Ascending aorta (tissue), 2 donors: ENCODE data around the gene NGFR. TPM values are rescaled to one million over a fixed set of nuclear protein-coding genes. Genes with fewer than 3 reads are reported as not detected.

ENCODE experiments used
- DNase-seq, 2 donors: peaks; one replicate each; pipeline ENCODE4 v3.0.0-alpha.2; 2019; ENCODE audit warnings: low spot score in 2 of 2
- H3K27ac ChIP-seq, 2 donors: fragments of 200-600 bp; sonication (generic); one replicate each; pipeline ENCODE4 v1.5.1; 2016 to 2017; ENCODE audit warnings: mild to moderate bottlenecking in 1 of 2
- H3K27me3 ChIP-seq: fragments of 200-600 bp; sonication (generic); one replicate; pipeline ENCODE4 v1.5.1; 2017
- H3K36me3 ChIP-seq, 2 donors: fragments of 200-600 bp; sonication (generic); one replicate each; pipeline ENCODE4 v1.5.1; 2016
- H3K4me1 ChIP-seq, 2 donors: fragments of 200-600 bp; sonication (generic); one replicate each; pipeline ENCODE4 v1.5.1; 2016 to 2017; ENCODE audit warnings: mild to moderate bottlenecking in 1 of 2
- H3K4me3 ChIP-seq, 2 donors: fragments of 200-600 bp; sonication (generic); one replicate each; pipeline ENCODE4 v1.5.1; 2016 to 2017; ENCODE audit warnings: mild to moderate bottlenecking in 1 of 2
- H3K9me3 ChIP-seq, 2 donors: fragments of 200-600 bp; sonication (generic); one replicate each; pipeline ENCODE4 v1.5.1; 2016
- intact Hi-C: fragments of 100-400 bp; cut with DNase I; formaldehyde crosslinking; loops from one replicate; pipeline ENCODE4 v1.15.1; 2023
- total RNA-seq: library from RNA; depleted of rRNA; stranded (reverse); fragments of >200 nt; gene quantifications from one replicate; pipeline ENCODE4 v1.1.0, GENCODE V29; 2016
- TF ChIP-seq, protein P1 (sequence below), 3 experiments: fragments of 200-600 bp in 2 of 3; fragments of 450-650 bp in 1 of 3; sonication (generic) in 2 of 3; IDR thresholded peaks; one replicate each; pipeline ENCODE4 v1.5.1; 2016 to 2019; ENCODE audit warnings: antibody characterized with exemption in 3 of 3, mild to moderate bottlenecking in 1 of 3, moderate library complexity in 1 of 3

NGFR gene
- total RNA-seq, 1 donor from 2014 or later: 53.0 TPM

DNA sequence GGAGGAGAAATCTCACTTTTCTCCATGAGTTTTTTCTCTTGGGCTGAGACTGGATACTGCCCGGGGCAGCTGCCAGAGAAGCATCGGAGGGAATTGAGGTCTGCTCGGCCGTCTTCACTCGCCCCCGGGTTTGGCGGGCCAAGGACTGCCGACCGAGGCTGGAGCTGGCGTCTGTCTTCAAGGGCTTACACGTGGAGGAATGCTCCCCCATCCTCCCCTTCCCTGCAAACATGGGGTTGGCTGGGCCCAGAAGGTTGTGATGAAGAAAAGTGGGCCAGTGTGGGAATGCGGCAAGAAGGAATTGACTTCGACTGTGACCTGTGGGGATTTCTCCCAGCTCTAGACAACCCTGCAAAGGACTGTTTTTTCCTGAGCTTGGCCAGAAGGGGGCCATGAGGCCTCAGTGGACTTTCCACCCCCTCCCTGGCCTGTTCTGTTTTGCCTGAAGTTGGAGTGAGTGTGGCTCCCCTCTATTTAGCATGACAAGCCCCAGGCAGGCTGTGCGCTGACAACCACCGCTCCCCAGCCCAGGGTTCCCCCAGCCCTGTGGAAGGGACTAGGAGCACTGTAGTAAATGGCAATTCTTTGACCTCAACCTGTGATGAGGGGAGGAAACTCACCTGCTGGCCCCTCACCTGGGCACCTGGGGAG lies 19.1 kb downstream of the NGFR start:
- peak overlapping the region in 1 of 2 donors; percentile 4 for H3K4me3 ChIP-seq
- intact Hi-C loops: no loop called here

DNA sequence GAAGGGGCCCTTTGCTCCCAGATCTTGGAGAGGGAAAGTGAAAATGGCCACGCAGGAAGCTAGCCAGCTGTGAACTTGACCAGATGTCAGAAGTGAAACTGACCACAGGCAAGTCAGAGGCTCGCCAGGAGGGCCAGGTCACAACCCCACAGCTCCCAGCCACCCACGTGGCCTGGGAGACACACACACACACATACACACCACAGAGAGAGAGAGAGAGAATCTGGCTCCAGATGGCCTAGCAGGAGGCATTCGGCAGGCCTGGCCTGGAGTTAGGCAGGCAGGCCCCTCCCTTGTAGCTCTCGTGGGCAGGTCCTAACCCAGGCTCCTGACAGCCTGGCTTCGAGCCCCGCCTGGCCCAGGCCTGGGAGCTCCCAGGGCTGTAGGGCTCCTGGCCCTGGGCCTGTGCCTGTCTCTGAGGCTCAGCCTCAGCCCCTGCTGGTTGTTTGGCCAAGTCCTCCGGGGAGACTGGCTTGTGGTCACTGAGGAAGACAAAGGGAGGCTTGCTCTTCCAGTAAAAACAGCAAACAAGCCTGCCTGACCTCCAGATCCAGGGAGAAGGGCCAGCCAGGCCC lies 20.2 kb downstream of the NGFR start:
- Histone ChIP-seq H3K9me3 (no peaks in the 10 kb centered on the region), H3K4me1 (peaks cover 15 to 19% of the 10 kb centered on the region in 2 donors), H3K27ac (peak overlapping the region; percentile 84 to 90), H3K27me3 (peaks cover 3% of the 10 kb centered on the region), H3K4me3 (peak overlapping the region in 1 of 2 donors; percentile 4), H3K36me3 (no peaks in the 10 kb centered on the region)
- peak; percentile 71 to 94 for DNase-seq
- intact Hi-C loops: loop anchor here (1.0 kb wide), 1 partner anchor 20 kb away; the partner anchor contains the start of gene NGFR
- TF ChIP-seq, protein P1, sequence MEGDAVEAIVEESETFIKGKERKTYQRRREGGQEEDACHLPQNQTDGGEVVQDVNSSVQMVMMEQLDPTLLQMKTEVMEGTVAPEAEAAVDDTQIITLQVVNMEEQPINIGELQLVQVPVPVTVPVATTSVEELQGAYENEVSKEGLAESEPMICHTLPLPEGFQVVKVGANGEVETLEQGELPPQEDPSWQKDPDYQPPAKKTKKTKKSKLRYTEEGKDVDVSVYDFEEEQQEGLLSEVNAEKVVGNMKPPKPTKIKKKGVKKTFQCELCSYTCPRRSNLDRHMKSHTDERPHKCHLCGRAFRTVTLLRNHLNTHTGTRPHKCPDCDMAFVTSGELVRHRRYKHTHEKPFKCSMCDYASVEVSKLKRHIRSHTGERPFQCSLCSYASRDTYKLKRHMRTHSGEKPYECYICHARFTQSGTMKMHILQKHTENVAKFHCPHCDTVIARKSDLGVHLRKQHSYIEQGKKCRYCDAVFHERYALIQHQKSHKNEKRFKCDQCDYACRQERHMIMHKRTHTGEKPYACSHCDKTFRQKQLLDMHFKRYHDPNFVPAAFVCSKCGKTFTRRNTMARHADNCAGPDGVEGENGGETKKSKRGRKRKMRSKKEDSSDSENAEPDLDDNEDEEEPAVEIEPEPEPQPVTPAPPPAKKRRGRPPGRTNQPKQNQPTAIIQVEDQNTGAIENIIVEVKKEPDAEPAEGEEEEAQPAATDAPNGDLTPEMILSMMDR (IDR thresholded peaks at IDR 0.05): peak; percentile 11 to 42 (median 16)

More for the DNA sequence above, 19.1 kb downstream of the NGFR start:
- peaks cover 3% of the 10 kb centered on the region for H3K27me3 ChIP-seq
- peaks cover 15 to 19% of the 10 kb centered on the region in 2 donors for H3K4me1 ChIP-seq
- peak overlapping the region; percentile 84 to 90 for H3K27ac ChIP-seq
- no peak for DNase-seq
- no peaks in the 10 kb centered on the region for H3K36me3 ChIP-seq
- TF ChIP-seq, protein P1 (IDR thresholded peaks at IDR 0.05): peak in 2 of 3 experiments; percentile 9 to 21
- H3K9me3 ChIP-seq: no peaks in the 10 kb centered on the region

DNA sequence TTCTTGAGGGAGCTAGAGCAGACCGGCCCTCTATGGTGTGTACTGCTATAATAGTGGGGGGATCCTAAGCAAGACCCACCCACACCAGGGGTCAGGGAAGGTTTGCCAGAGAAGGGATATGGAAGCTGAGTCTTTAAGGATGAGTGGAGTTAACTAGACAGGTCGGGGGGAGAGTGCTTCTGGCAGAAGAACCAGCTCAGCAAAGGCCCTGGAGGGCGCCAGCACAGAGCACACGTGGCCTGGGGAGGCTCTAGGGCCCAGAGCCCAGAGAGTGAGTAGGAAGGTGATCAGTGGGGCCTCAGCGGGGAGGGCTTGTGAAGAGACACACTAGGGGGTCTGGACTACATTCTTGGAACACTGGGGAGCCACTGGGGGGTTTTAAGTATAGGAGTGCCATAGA lies 21.1 kb downstream of the NGFR start:
- Histone ChIP-seq H3K36me3 (no peaks in the 10 kb centered on the region), H3K27me3 (peaks cover 3% of the 10 kb centered on the region), H3K27ac (peak overlapping the region; percentile 84 to 90), H3K4me1 (peaks cover 15 to 19% of the 10 kb centered on the region in 2 donors), H3K4me3 (no peak overlapping the region), H3K9me3 (no peaks in the 10 kb centered on the region)
- TF ChIP-seq, protein P1 (IDR thresholded peaks at IDR 0.05): no peak
- intact Hi-C loops: no loop called here
- DNase-seq: no peak

DNA sequence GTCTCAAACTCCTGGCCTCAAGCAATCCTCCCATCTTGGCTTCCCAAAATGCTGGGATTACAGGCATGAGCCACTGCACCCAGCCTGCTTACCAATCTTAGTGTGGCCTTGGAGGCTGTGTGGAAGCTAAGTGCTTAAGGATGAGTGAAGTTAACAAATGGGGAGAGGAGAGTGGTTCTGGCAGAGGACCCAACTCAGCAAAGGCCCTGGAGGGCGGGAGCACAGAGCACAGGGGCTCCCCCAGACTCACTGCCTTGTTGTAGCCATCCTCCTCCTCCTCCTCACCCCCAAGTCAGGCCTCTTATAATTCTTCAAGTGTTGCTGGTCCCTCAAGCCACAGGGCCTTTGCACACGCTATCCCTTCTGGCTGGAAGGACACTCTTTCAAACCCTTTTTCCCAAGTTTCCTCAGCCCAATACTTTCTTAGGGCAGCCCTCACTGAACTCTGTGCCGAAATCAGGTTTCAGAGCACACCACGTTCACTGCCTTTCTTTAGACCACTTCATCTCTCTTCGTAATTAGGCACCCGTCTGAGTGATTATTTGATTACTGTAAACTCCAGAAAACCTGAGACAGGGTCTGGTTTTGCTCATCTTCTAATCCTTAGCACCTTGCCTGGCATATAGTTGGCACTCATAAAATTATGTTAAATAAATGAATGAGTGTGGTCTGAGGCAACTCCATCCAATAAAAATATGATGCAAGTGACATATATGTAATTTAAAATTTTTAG lies 23.4 kb downstream of the NGFR start:
- TF ChIP-seq, protein P1 (IDR thresholded peaks at IDR 0.05): no peak
- peaks cover 15 to 19% of the 10 kb centered on the region in 2 donors for H3K4me1 ChIP-seq
- H3K27me3 ChIP-seq: peaks cover 3% of the 10 kb centered on the region
- H3K36me3 ChIP-seq: no peaks in the 10 kb centered on the region
- H3K9me3 ChIP-seq: no peaks in the 10 kb centered on the region
- H3K4me3 ChIP-seq: no peak overlapping the region
- no peak overlapping the region for H3K27ac ChIP-seq
- intact Hi-C loops: no loop called here
- peak in 1 of 2 donors; percentile 55 for DNase-seq

DNA sequence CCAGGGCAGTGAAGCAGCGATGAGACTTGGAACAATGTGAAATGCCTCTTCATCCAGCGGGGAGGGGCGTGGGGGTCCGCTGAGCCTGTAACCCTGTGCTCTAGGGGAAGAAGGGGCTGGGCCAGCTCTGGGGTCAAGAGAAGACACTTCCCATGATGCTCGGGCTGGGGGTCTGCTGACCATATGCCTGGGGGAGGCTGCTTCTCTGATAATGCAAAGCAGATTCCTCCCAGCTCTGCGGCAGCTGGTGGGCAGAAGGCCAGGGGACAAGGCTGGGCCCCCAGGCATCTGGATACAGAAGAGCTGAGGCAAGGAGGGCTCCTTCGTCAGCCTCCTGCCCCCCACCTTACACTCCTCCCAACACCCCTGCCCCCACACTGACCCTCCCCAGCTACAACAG lies 24.7 kb downstream of the NGFR start:
- H3K9me3 ChIP-seq: no peaks in the 10 kb centered on the region
- peaks cover 10 to 14% of the 10 kb centered on the region in 2 donors for H3K4me1 ChIP-seq
- DNase-seq: peak in 1 of 2 donors; percentile 37
- no peak overlapping the region for H3K4me3 ChIP-seq
- TF ChIP-seq, protein P1 (IDR thresholded peaks at IDR 0.05): no peak
- intact Hi-C loops: no loop called here
- no peaks in the 10 kb centered on the region for H3K36me3 ChIP-seq
- no peaks in the 10 kb centered on the region for H3K27me3 ChIP-seq
- no peak overlapping the region for H3K27ac ChIP-seq
